IPS-11a (cell line): ENCODE data around the gene SOAT2.
A peak's percentile ranks its signal among the peaks of the same experiment; 100 is the strongest.
"Not testable (repeated sequence)": the region's sequence is repeated elsewhere in the genome, so short reads cannot be mapped to it uniquely, and the experiment has no call there.

ENCODE experiments used
- H3K4me3 ChIP-seq: one replicate; pipeline ENCODE4 v1.5.1; 2013; ENCODE audit warnings: low read depth, low read length, control low read depth

SOAT2 gene

DNA sequence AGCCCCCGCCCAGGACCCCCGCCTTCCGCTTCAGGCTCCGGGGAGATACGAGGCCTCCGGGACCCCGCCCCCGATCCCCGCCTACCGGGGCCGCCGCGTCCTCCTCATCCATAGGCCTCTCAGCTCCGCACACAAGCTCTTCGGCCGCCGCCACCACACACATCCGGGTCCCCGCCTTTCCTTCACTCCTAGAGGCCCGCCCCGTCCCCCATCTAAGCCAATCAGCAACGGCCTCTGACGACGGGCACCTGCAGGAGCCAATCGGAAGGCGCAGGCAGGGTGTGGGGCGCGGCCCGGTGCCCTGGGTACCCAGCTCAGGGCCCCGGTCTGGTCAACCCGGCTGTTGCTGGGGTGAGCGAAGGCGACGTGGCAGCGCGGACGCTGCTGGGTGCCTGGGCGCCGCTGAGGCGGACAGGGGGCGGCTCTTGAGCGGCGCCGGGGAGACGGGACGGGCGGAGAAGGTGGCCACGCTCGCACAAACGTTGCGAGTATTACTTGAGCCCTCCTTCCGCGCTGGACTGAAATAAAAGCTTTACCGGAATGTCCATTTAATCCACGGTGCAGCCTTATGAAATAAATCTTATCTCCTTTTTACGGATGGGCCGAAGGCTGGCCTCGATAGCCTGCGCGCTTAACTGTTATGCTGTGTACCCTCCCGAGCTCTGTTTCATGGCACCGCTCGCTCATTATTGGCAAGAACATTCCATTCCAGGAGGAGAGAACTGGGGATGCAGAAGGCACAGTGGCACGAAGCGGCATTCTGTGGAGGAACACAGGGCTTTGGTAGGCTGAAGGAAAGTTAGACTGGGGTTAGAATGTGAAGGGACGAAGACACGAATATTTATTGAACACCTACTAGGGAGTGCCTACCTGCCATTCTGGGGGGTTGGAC lies 23.8 kb upstream of the SOAT2 start, which contains the start of gene SPRYD3:
TSS of gene SPRYD3 (minus strand) at position 165 of the 892 bp plus-strand sequence. CDS start at position 108, 57 bp downstream.
- H3K4me3 ChIP-seq: peak within 1 kb of the TSS; percentile 78

- H3K4me3 ChIP-seq: no peak overlapping the region
These were observed 20.6 kb upstream of the SOAT2 start for GRCh38 chr12:53082637-53083175.

DNA sequence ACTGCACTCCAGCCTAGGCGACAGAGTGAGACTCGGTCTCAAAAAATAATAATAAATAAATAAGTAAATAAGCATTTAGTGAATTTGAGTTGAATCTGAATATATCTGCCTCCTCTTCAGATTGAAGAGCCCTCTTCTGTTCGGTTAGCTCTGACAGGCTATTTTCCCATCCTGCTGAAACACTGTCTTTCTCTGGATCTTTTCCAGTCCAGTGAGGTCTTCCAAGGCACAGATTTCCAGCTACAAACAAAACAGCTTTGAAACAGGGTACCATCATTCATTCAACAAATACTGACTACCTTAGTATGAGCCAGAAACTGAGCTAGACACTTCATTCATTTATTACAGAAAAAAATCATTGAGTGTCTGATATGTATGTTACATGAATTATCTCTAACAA lies 16.9 kb upstream of the SOAT2 start:
- no peak overlapping the region for H3K4me3 ChIP-seq

- no peak overlapping the region for H3K4me3 ChIP-seq
These were observed 13.2 kb upstream of the SOAT2 start for GRCh38 chr12:53090105-53090504.

GRCh38 chr12:53090554-53090953 lies 12.7 kb upstream of the SOAT2 start:
- no peak overlapping the region for H3K4me3 ChIP-seq

- H3K4me3 ChIP-seq: no peak overlapping the region
These were observed 11.5 kb upstream of the SOAT2 start for GRCh38 chr12:53091756-53092155.

DNA sequence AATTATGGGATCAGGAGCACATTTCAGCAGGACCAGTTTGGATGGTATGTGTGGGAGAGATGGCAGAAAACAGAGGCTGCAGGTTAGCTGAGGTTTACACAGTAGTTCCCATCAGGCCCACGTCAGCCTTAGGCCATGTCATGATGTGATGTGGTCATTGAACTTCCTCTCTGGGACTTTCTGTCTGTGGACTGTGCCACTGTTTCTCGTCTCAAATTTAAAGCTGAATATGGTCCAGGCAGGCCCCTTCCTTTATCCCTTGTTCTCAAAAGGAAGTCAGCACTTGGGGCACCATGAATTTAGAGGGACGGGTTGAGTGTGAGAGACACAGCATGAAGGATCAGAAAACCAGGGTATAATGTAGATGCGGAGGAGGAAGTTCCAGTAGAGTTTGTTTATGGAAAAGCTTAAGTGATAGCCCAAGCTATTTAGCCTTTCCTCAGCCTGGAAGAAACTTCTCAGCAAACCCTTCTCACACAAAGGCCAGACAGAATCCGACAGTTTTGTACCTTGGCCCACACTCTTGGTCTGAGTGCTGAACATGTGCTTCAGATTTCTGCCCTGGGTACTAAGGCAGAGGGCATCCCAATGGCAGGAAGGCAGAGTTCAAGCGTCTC lies 9.4 kb upstream of the SOAT2 start:
- H3K4me3 ChIP-seq: no peak overlapping the region

DNA sequence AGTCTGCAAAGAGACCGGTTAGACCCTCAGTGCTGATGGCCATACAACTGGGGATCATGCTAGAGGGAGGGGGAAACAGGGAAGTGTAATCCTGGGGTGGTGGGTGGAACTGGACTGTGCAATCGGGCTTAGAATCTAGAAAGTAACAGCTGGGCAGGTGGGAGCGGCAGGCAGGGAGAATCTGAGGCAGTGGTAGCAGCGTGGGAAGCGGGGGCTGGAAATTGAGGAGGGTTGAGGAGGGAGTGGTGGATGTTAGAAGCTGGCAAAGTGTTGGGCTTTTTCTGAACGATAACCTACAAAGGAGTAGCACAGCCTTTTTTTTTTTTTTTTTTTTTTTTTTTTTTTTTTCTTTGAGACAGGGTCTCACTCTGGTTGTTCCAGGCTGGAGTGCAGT lies 8.9 kb upstream of the SOAT2 start:
- H3K4me3 ChIP-seq: no peak overlapping the region

DNA sequence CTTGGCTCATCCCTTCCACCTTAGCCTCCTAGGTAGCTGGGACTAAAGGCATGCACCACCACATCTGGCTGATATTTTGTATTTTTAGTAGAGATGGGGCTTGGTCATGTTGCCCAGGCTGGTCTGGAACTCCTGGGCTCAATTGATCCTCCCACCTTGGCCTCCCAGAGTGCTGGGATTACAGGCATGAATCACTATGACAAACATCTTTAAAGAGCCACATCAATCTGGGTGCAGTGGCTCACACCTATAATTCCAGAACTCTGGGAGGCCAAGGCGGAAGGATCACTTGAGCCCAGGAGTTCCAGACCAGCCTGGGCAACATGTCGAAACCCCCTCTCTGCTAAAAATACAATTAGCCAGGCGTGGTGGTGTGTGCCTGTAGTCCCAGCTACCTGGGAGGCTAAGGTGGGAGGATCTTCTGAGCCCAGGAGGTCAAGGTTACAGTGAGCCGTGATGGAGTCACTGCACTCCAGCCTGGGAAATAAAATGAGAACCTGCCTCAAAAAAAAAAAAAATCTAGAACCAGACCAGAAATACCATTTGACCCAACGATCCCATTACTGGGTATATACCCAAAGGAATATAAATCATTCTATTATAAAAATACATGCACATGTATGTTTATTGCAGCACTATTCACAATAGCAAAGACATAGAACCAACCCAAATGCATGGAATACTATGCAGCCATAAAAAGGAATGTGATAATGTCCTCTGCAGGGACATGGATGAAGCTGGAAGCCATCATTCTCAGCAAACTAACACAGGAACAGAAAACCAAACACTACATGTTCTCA lies 8.3 kb upstream of the SOAT2 start:
- not testable (repeated sequence) for H3K4me3 ChIP-seq

DNA sequence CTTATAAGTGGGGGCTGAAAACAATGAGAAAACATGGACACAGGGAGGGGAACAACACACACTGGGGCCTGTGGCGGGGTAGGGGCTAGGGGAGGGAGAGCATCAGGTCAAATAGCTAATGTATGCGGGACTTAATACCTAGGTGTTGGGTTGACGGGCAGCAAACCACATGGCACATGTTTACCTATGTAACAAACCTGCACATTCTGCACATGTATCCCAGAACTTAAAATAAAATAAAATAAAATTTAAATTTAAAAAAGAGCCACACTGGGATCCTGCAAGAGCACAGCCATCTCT lies 7.7 kb upstream of the SOAT2 start:
- not testable (repeated sequence) for H3K4me3 ChIP-seq

DNA sequence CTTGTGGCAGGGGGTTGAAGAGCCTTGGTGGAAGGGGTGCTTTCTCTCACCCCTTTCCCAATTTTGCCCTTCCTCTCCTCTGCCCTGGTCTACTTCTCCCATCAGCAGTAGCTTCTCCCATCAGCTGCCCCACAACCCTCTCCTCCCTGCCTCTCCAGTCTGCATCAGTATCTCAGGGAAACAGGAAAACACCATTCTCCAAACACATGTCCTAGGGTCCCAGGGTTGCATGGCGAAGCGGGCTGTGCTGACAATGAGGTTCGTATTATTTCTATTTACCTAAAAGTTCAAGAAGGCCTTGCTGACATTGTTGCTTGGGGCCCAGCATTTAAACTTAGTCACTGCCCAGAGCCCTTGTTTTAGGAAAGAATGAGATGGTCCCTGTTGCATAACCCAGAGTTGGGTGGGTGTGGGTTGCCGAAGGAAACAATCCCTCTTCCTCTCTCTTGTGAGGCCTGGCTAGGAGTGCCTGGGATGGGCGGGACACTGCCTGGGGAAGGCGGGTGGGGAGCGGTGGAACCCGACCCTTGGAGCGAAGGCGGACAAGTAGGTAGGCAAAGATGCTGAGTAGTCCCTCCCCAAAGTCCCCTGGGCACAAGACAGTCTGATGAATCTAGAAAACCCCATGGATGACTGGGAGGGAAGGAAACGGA lies 7.1 kb upstream of the SOAT2 start:
- H3K4me3 ChIP-seq: peak overlapping the region; percentile 72

GRCh38 chr12:53096759-53097158 lies 6.5 kb upstream of the SOAT2 start:
- peak overlapping the region; percentile 72 for H3K4me3 ChIP-seq

GRCh38 chr12:53097207-53097563 lies 6.1 kb upstream of the SOAT2 start:
- peak overlapping the region; percentile 72 for H3K4me3 ChIP-seq

DNA sequence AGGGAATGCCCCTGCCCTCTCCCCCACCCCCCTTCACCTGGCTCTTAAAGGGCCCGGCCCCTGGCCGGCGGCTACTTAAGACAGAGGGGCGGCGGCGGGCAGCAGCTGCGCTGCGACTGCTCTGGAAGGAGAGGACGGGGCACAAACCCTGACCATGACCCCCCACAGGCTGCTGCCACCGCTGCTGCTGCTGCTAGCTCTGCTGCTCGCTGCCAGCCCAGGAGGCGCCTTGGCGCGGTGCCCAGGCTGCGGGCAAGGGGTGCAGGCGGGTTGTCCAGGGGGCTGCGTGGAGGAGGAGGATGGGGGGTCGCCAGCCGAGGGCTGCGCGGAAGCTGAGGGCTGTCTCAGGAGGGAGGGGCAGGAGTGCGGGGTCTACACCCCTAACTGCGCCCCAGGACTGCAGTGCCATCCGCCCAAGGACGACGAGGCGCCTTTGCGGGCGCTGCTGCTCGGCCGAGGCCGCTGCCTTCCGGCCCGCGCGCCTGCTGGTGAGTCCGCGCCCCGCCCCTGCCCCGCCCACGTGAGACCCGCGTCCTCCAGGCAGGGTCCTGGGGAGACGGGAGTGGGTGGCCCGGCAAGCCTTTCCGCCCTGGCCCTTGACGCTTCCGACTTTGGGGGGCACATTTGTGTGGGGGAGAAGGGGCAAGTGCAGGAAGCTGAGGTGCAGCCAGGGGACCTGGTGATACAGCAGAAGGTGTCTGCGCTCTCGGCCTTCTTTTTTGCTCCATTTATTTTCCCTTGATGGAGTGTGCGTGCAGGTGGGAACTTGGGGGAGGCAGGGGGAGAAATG lies 5.5 kb upstream of the SOAT2 start, which contains the start of gene IGFBP6:
TSS of gene IGFBP6 (plus strand) at position 104 of the 790 bp plus-strand sequence. CDS start at position 155, 51 bp downstream.
- peak within 1 kb of the TSS; percentile 72 for H3K4me3 ChIP-seq

DNA sequence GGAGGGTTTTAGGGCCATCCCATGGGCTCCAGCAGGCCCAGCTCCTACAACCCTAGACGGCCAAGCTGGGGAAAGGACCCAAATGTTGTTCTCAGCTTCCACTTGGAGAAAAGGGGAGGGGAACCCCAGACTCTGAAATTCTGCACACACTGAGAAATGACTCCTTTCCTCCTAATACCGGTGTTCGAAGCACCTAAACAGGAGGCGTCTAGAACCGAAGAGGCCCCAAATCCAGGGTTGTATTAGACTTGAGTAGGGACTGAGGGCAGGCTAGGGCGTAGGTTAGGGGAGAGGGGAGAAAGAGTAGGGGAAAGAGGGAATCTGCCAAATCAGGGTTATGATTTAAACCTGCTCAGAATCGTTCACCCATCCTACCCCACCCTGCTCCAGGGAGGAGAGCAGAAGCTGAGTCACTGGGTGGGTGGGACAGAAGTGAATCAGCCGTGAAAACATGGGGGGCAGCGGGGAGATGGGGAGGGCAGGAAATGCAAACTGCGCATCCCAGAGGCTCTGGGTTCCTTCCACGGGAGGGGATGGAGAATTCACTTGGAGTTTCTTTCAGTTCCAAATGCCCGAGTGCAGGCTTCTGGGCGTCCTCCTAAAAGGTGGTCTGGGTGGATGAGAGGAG lies 4.8 kb upstream of the SOAT2 start:
- peak overlapping the region; percentile 72 for H3K4me3 ChIP-seq

DNA sequence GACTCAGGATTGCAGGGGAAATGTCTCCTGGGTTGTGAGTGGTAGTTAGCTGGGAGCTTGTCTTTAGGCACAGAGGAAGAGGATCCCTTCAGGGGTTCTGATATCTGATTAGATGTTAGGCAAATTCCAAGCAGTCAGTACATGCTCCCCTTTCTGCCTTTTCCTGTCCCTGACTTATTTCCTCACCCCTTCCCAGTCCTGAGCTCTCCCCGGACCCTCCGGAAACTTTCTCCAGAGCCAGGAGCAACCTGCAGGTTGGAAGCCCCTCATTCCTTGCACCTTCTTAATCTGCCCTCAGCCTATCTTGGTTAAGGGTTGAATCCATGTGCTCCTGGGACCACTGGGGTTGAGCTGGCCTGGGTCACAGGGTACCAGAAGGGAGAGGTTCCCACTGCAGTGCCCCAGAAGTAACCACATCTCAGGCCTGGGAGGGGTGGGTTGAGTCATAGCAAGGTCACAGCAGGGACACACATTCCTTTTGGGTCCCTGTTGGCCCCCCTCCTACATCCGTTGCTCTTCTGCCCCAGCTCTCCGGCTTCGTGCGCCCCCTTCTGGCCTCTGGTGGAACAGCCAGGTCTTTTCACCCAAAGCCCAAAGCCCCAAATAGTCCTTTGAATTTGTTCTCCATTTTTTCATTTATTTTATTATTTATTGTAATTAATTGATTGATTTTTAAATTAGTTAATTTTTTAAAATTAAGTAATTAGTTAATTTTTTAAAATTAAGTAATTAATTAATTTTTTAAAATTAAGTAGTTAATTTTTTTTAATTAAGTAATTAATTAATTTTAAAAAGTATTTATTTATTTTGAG lies 4.0 kb upstream of the SOAT2 start:
- H3K4me3 ChIP-seq: no peak overlapping the region

GRCh38 chr12:53100466-53101151 lies 2.7 kb upstream of the SOAT2 start:
- H3K4me3 ChIP-seq: no peak overlapping the region

DNA sequence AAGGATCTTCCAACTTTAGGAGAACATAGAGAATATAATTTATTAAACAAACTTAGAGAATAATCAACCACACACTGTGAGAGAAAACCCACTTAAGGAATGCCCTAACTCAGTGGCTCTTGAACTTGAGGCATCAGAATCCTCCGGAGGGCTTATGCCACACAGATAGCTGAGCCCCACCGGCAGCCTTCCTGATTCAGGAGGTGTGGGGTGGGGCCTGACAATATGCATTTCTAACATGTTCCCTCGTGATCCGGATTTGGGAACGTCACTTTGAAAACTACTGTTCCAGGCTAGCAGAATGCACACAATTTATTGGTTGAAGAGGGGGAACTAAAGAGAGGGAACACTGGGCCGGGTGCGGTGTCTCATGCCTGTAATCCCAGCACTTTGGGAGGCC lies 2.0 kb upstream of the SOAT2 start:
- no peak overlapping the region for H3K4me3 ChIP-seq
